HG03064 (cell line): ENCODE results near the gene SCN7A.

ENCODE experiments used
- ATAC-seq: cut with Tn5 transposase; IDR thresholded peaks from one replicate; pipeline ENCODE4 v1.9.1; 2021; ENCODE audit warnings: low read depth; ENCODE audit not compliant: unreplicated experiment

The SCN7A gene

GRCh38 chr2:166406374-166406773 lies 87.7 kb downstream of the SCN7A start:
- no peak for ATAC-seq

GRCh38 chr2:166405569-166405926 lies 88.5 kb downstream of the SCN7A start:
- no peak for ATAC-seq

- no peak for ATAC-seq
Observed at GRCh38 chr2:166404831-166405568, 89.0 kb downstream of the SCN7A start.

GRCh38 chr2:166394245-166394644 lies 99.8 kb downstream of the SCN7A start:
- ATAC-seq, result no peak

- ATAC-seq, result no peak
Observed at GRCh38 chr2:166393008-166393407, 101.0 kb downstream of the SCN7A start.

- ATAC-seq, result no peak
Observed at GRCh38 chr2:166388481-166389070, 105.5 kb downstream of the SCN7A start.

- ATAC-seq, result no peak
Observed at GRCh38 chr2:166385313-166385712, 108.7 kb downstream of the SCN7A start.

GRCh38 chr2:166384774-166385173 lies 109.3 kb downstream of the SCN7A start:
- ATAC-seq, result no peak

GRCh38 chr2:166382448-166382847 lies 111.6 kb downstream of the SCN7A start:
- ATAC-seq, result no peak

- ATAC-seq, result no peak
Observed at GRCh38 chr2:166380615-166381014, 113.4 kb downstream of the SCN7A start.

- ATAC-seq, result no peak
Observed at GRCh38 chr2:166376873-166377272, 117.2 kb downstream of the SCN7A start.

GRCh38 chr2:166376488-166376828 lies 117.6 kb downstream of the SCN7A start:
- no peak for ATAC-seq

- ATAC-seq, result no peak
Observed at GRCh38 chr2:166375736-166376487, 118.1 kb downstream of the SCN7A start, which contains the start of gene SCN9A. Gene SCN9A (minus strand): TSS chr2:166375944. CDS start chr2:166311756, 64,188 bp downstream.

GRCh38 chr2:166375195-166375735 lies 118.8 kb downstream of the SCN7A start:
- no peak for ATAC-seq

- ATAC-seq, result no peak
Observed at GRCh38 chr2:166373951-166374350, 120.1 kb downstream of the SCN7A start.

GRCh38 chr2:166373539-166373938 lies 120.5 kb downstream of the SCN7A start:
- ATAC-seq, result no peak

GRCh38 chr2:166373105-166373504 lies 120.9 kb downstream of the SCN7A start:
- no peak for ATAC-seq

GRCh38 chr2:166372046-166372445 lies 122.0 kb downstream of the SCN7A start:
- no peak for ATAC-seq

- ATAC-seq, result no peak
Observed at GRCh38 chr2:166365803-166366420, 128.1 kb downstream of the SCN7A start.

- ATAC-seq, result no peak
Observed at GRCh38 chr2:166365239-166365638, 128.8 kb downstream of the SCN7A start.
